ENCODE data around the gene NEK9. TPM values are rescaled to one million over a fixed set of nuclear protein-coding genes. Genes with fewer than 3 reads are reported as not detected.
A peak's percentile ranks its signal among the peaks of the same experiment; 100 is the strongest.

The NEK9 gene
- total RNA-seq, 1 donor from 2014 or later: 70.2 TPM

GRCh38 chr14:75066691-75067090, 60.2 kb downstream of the NEK9 start:
- no peak for DNase-seq

GRCh38 chr14:75064205-75064567, 62.7 kb downstream of the NEK9 start:
- no peak for DNase-seq

- DNase-seq: peak; percentile 97
These were observed 63.2 kb downstream of the NEK9 start, which contains the start of gene ACYP1 for GRCh38 chr14:75063491-75064204. TSS of gene ACYP1 (minus strand) at chr14:75064024. CDS start at chr14:75063553, 471 bp downstream.

- no peak for DNase-seq
These were observed 63.8 kb downstream of the NEK9 start for GRCh38 chr14:75063013-75063412.

GRCh38 chr14:75060420-75060819, 66.4 kb downstream of the NEK9 start:
- no peak for DNase-seq

- no peak for DNase-seq
These were observed 67.2 kb downstream of the NEK9 start for GRCh38 chr14:75059642-75060041.

GRCh38 chr14:75054421-75054820, 72.4 kb downstream of the NEK9 start:
- no peak for DNase-seq

- no peak for DNase-seq
These were observed 73.2 kb downstream of the NEK9 start for GRCh38 chr14:75053396-75054291.

- no peak for DNase-seq
These were observed 75.3 kb downstream of the NEK9 start for GRCh38 chr14:75051556-75051899.

- peak; percentile 95 for DNase-seq
These were observed 75.8 kb downstream of the NEK9 start, which contains the start of gene MLH3 for GRCh38 chr14:75050852-75051555. TSS of gene MLH3 (minus strand) at chr14:75051467. CDS start at chr14:75049655, 1,812 bp downstream.

- DNase-seq: no peak
These were observed 77.1 kb downstream of the NEK9 start for GRCh38 chr14:75049731-75050201.

- no peak for DNase-seq
These were observed 77.7 kb downstream of the NEK9 start for GRCh38 chr14:75049136-75049535.

- DNase-seq: no peak
These were observed 78.7 kb downstream of the NEK9 start for GRCh38 chr14:75048101-75048500.

GRCh38 chr14:75047506-75047905, 79.3 kb downstream of the NEK9 start:
- no peak for DNase-seq

GRCh38 chr14:75046899-75047298, 79.9 kb downstream of the NEK9 start:
- DNase-seq: no peak

- DNase-seq: no peak
These were observed 80.6 kb downstream of the NEK9 start for GRCh38 chr14:75046275-75046674.

- peak; percentile 67 for DNase-seq
These were observed 82.1 kb downstream of the NEK9 start for GRCh38 chr14:75044752-75045151.

- peak; percentile 56 for DNase-seq
These were observed 82.5 kb downstream of the NEK9 start for GRCh38 chr14:75044322-75044721.

GRCh38 chr14:75042035-75042434, 84.8 kb downstream of the NEK9 start:
- DNase-seq: no peak

- no peak for DNase-seq
These were observed 85.2 kb downstream of the NEK9 start for GRCh38 chr14:75041613-75042012.

GRCh38 chr14:75040959-75041358, 85.9 kb downstream of the NEK9 start:
- DNase-seq: no peak

GRCh38 chr14:75040507-75040906, 86.3 kb downstream of the NEK9 start:
- DNase-seq: no peak

- DNase-seq: no peak
These were observed 93.9 kb downstream of the NEK9 start for GRCh38 chr14:75032939-75033338.
